EL (cell line): ENCODE measurements around the gene ZFP92.

Experiments
- DNase-seq: peaks from one replicate; pipeline ENCODE4 v3.0.0-alpha.2; 2016

ZFP92 gene

GRCh38 chrX:153441296-153441695, 30.0 kb downstream of the ZFP92 start:
- no peak for DNase-seq

- no peak for DNase-seq
Measured at GRCh38 chrX:153441981-153442380, 30.7 kb downstream of the ZFP92 start.

- DNase-seq = no peak
Measured at GRCh38 chrX:153442463-153442862, 31.2 kb downstream of the ZFP92 start.

- no peak for DNase-seq
Measured at GRCh38 chrX:153443476-153444332, 32.4 kb downstream of the ZFP92 start.

GRCh38 chrX:153444333-153445011, 33.2 kb downstream of the ZFP92 start:
- DNase-seq = no peak

- no peak for DNase-seq
Measured at GRCh38 chrX:153445106-153445855, 34.0 kb downstream of the ZFP92 start.

- DNase-seq = no peak
Measured at GRCh38 chrX:153445856-153446635, 34.8 kb downstream of the ZFP92 start, which contains the start of gene TREX2. TREX2 (minus strand) TSS chrX:153446056; CDS start chrX:153445430, 626 bp downstream.

- DNase-seq = no peak
Measured at GRCh38 chrX:153446636-153446936, 35.3 kb downstream of the ZFP92 start.

GRCh38 chrX:153446950-153447580, 35.8 kb downstream of the ZFP92 start:
- no peak for DNase-seq

- DNase-seq = no peak
Measured at GRCh38 chrX:153447581-153447960, 36.3 kb downstream of the ZFP92 start.

- DNase-seq = peak; percentile 49
Measured at GRCh38 chrX:153448556-153449367, 37.5 kb downstream of the ZFP92 start.

- DNase-seq = no peak
Measured at GRCh38 chrX:153449368-153450113, 38.3 kb downstream of the ZFP92 start.

- DNase-seq = no peak
Measured at GRCh38 chrX:153450114-153450948, 39.1 kb downstream of the ZFP92 start.

- no peak for DNase-seq
Measured at GRCh38 chrX:153450949-153451277, 39.6 kb downstream of the ZFP92 start.

GRCh38 chrX:153454901-153455550, 43.8 kb downstream of the ZFP92 start:
- DNase-seq = no peak

- DNase-seq = no peak
Measured at GRCh38 chrX:153455571-153455970, 44.3 kb downstream of the ZFP92 start.

GRCh38 chrX:153456161-153456560, 44.9 kb downstream of the ZFP92 start:
- DNase-seq = no peak

GRCh38 chrX:153456704-153457103, 45.4 kb downstream of the ZFP92 start:
- DNase-seq = no peak

- DNase-seq = no peak
Measured at GRCh38 chrX:153457136-153457825, 46.0 kb downstream of the ZFP92 start.
